Measurements from ENCODE around the gene RASA3. TPM values are rescaled to one million over a fixed set of nuclear protein-coding genes. Genes with fewer than 3 reads are reported as not detected.
"Not testable (repeated sequence)": the region's sequence is repeated elsewhere in the genome, so short reads cannot be mapped to it uniquely, and the experiment has no call there.

Gene RASA3
- total and polyA plus RNA-seq, 10 of the 15 experiments (the other 5 are each of a cell fraction or from before 2014, with no cell fraction given): 0.79 to 33.9 (median 17.6) TPM

DNA sequence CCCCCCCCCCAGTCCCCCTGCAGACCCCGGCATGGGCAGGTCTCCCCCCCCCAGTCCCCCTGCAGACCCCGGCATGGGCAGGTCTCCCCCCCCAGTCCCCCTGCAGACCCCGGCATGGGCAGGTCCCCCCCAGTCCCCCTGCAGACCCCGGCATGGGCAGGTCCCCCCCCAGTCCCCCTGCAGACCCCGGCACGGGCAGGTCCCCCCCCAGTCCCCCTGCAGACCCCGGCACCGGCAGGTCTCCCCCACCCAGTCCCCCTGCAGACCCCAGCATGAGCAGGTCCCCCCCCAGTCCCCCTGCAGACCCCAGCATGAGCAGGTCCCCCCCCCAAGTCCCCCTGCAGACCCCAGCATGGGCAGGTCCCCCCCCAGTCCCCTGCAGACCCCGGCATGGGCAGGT, 703 bp upstream of the RASA3 start:
- POLR2A ChIA-PET; FAIRE-seq; H3K27ac ChIP-seq (ENCODE audit: control insufficient read depth, insufficient read depth); H4K20me1 ChIP-seq (ENCODE audit: control insufficient read depth, insufficient read depth); H3K27me3 ChIP-seq (replicated peaks in 1 of 2; ENCODE audit: control insufficient read depth in 2 of 2, insufficient read depth in 2 of 2, low read length in 1 of 2); H3K9ac ChIP-seq (ENCODE audit: control insufficient read depth, insufficient read depth, low read length); H3K4me2 ChIP-seq (ENCODE audit: control insufficient read depth, insufficient read depth); H3K36me3 ChIP-seq (ENCODE audit: control insufficient read depth in 2 of 2, insufficient read depth in 2 of 2, low read length in 1 of 2); CTCF ChIA-PET; SMC1A ChIA-PET (ENCODE audit: uncharacterized antibody, unreplicated experiment); in situ Hi-C loops (cut with MboI); BruUV-seq (replicated peaks); H3K4me3 ChIP-seq; RAD21 ChIA-PET (ENCODE audit: unreplicated experiment); DNase-seq (ENCODE audit: low read depth, low spot score); intact Hi-C loops (cut with micrococcal nuclease; ENCODE audit: unreplicated experiment); H3K9me3 ChIP-seq (replicated peaks; ENCODE audit: control insufficient read depth, insufficient read depth, low read length); H2AFZ ChIP-seq (ENCODE audit: control insufficient read depth, low read depth, low read length); ATAC-seq: not testable (repeated sequence)
- WGBS (ENCODE audit: insufficient coverage, insufficient replicate concordance, low lambda C conversion rate, missing lambda C conversion rate): no CpG with 5 or more reads among the region's 9 CpGs
- Histone ChIP-seq H3K79me2 (ENCODE audit: control insufficient read depth, insufficient read depth, low read length) (peaks cover 40% of the 10 kb centered on the region), H3K4me1 (ENCODE audit: control insufficient read depth, insufficient read depth, low read length) (peaks cover 24% of the 10 kb centered on the region)

DNA sequence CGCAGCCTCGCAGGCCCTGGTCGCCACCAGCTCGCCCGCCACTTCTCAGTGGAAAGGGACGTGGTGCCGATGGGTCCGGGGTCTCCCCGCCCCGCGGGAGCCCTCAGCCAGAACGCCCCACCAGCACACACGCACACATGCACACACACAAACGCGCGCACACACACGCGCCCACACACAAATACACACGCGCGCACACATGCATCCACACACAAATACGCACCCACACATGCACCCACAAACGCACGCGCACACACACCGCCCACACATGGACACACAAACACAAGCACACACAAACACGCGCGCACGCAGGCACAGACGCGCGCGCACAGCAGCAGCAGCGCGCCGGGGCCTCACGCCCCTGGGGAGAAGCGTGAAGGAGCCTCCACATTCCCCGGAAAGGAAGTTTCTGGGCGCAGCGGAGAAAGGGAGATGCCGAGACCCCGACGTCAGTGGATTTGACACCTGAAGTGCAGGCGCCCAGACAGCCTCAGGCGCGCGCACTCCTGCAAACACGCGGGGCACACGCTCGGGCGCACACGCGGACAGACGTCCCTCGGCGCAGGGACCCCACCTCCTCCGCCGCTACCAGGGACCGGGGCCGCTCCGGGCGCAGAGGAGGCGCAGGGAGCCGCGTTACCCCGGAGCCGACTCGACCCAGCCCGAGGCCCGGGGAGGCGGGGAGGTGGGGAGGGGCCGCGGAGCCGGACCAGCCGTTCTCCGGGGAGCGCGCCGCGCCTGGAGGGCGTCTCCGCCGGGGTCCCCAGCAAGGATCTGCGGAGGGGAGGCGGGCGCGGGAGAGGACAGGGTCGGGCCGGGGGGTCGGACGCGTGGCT, 622 bp downstream of the RASA3 start:
- BruUV-seq (replicated peaks): no TSS peak
- intact Hi-C loops (cut with micrococcal nuclease; ENCODE audit: unreplicated experiment) (no loop called here), in situ Hi-C loops (cut with MboI) (no loop called here)
- peak overlapping the region; percentile 73 for H3K9ac ChIP-seq (ENCODE audit: control insufficient read depth, insufficient read depth, low read length)
- peak overlapping the region; percentile 84 for H3K27ac ChIP-seq (ENCODE audit: control insufficient read depth, insufficient read depth)
- SMC1A ChIA-PET (ENCODE audit: uncharacterized antibody, unreplicated experiment): no interaction called here
- peak overlapping the region; percentile 25 for H2AFZ ChIP-seq (ENCODE audit: control insufficient read depth, low read depth, low read length)
- peaks cover 52% of the 10 kb centered on the region for H3K79me2 ChIP-seq (ENCODE audit: control insufficient read depth, insufficient read depth, low read length)
- RAD21 ChIA-PET (ENCODE audit: unreplicated experiment): interaction anchor here (1.1 to 1.3 kb wide), 2 partner anchors 16 to 67 kb away, joined by 3 to 4 read pairs; no protein-coding TSS in a partner anchor
- no peaks in the 10 kb centered on the region for H3K27me3 ChIP-seq (replicated peaks in 1 of 2; ENCODE audit: control insufficient read depth in 2 of 2, insufficient read depth in 2 of 2, low read length in 1 of 2)
- H3K4me3 ChIP-seq: peak overlapping the region; percentile 89
- DNase-seq (ENCODE audit: low read depth, low spot score) (no peak), FAIRE-seq (no peak), ATAC-seq (peak; percentile 8)
- WGBS (ENCODE audit: insufficient coverage, insufficient replicate concordance, low lambda C conversion rate, missing lambda C conversion rate): under 1% methylated on average over 76 of the region's 95 CpGs
- POLR2A ChIA-PET: no interaction called here
- CTCF ChIA-PET: interaction anchor here (0.5 to 0.9 kb wide), 2 partner anchors 66 to 86 kb away, joined by 3 read pairs; no protein-coding TSS in a partner anchor
- H3K9me3 ChIP-seq (replicated peaks; ENCODE audit: control insufficient read depth, insufficient read depth, low read length): no peaks in the 10 kb centered on the region
- H3K36me3 ChIP-seq (ENCODE audit: control insufficient read depth in 2 of 2, insufficient read depth in 2 of 2, low read length in 1 of 2): no peaks in the 10 kb centered on the region; a peak in 1 of 4 replicates
- no peaks in the 10 kb centered on the region for H4K20me1 ChIP-seq (ENCODE audit: control insufficient read depth, insufficient read depth)
- peak overlapping the region; percentile 95 for H3K4me2 ChIP-seq (ENCODE audit: control insufficient read depth, insufficient read depth)
- H3K4me1 ChIP-seq (ENCODE audit: control insufficient read depth, insufficient read depth, low read length): peaks cover 36% of the 10 kb centered on the region
- peak; percentile 16; the same call in 1 of the 2 replicates for TF ChIP-seq NKRF (conservative IDR thresholded peaks at IDR 0.05)
- no peak for TF ChIP-seq JUNB (IDR thresholded peaks at IDR 0.05)
- peak; percentile 45; the same call in 1 of the 2 replicates for TF ChIP-seq MXI1 (IDR thresholded peaks at IDR 0.05; ENCODE audit: low read depth, low read length)
- TF ChIP-seq MYB (IDR thresholded peaks at IDR 0.05; ENCODE audit: borderline replicate concordance, low read depth, low read length): no peak
- no peak for TF ChIP-seq ZNF384 (IDR thresholded peaks at IDR 0.05; ENCODE audit: borderline replicate concordance, low read depth, low read length)
- peak; percentile 86 for TF ChIP-seq NBN (IDR thresholded peaks at IDR 0.05)
- TF ChIP-seq MLLT1 (IDR thresholded peaks at IDR 0.05): peak; percentile 78
- peak in 1 of 2 experiments; percentile 31; a peak in 1 of 4 replicates for TF ChIP-seq IKZF2 (IDR thresholded peaks at IDR 0.05)
- TF ChIP-seq, protein P1, sequence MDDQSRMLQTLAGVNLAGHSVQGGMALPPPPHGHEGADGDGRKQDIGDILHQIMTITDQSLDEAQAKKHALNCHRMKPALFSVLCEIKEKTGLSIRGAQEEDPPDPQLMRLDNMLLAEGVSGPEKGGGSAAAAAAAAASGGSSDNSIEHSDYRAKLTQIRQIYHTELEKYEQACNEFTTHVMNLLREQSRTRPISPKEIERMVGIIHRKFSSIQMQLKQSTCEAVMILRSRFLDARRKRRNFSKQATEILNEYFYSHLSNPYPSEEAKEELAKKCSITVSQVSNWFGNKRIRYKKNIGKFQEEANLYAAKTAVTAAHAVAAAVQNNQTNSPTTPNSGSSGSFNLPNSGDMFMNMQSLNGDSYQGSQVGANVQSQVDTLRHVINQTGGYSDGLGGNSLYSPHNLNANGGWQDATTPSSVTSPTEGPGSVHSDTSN (IDR thresholded peaks at IDR 0.05; ENCODE audit: insufficient replicate concordance, low read depth, low read length): no peak
- peak; percentile 25 for TF ChIP-seq HDAC6 (IDR thresholded peaks at IDR 0.05; ENCODE audit: unreplicated experiment)
- TF ChIP-seq NFYB (IDR thresholded peaks at IDR 0.05; ENCODE audit: insufficient read depth, low read depth, low read length): no peak

Data from GM12878 (cell line).